ENCODE measurements around the gene GHDC.
"Not testable (repeated sequence)": the region's sequence is repeated elsewhere in the genome, so short reads cannot be mapped to it uniquely, and the experiment has no call there.

Gene GHDC

DNA sequence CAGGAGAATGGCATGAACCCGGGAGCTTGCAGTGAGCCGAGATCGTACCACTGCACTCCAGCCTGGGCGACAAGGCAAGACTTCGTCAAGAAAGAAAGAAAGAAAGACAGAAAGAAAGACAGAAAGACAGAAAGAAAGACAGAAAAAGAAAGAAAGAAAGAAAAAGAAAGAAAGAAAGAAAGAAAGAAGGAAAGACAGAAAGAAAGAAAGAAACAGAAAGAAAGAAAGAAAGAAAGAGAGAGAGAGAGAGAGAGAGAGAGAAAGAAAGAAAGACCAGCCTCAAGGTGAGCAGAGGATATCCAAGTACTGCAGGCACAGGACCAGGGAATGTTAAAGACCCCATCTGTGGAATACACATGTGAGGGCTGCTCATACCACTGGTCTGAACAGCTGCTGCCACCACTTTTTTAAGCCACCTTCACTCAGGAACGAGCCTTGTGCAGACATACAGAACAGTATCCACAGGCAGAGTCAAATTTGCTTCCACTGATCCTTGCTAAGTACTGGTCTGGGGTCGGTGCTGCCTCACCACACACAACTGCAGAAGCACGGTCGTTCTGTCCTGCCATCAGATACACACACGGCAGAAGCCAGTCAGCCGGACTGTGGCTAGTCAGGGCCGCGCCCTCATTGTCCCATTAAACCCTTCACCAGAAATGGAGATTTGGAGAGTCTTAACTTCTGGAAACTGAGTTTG, 47.2 kb downstream of the GHDC start:
- DNase-seq = no peak

DNA sequence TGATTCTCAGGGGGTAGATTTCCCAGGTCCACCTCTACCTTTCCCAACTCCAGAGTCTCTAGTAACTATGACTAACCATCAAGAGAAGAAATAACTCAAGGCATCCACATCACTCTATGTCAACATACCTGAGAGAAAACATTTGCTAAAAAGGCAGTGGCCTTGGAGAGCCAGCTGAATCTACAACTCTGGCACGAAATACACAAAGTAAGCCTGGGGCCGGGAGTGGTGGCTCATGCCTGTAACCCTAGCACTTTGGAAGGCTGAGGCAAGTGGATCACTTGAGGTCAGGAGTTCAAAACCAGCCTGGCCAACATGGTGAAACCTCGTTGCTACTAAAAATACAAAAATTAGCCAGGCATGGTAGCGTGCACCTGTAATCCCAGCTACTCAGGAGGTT, 51.2 kb downstream of the GHDC start:
- DNase-seq = not testable (repeated sequence)

DNA sequence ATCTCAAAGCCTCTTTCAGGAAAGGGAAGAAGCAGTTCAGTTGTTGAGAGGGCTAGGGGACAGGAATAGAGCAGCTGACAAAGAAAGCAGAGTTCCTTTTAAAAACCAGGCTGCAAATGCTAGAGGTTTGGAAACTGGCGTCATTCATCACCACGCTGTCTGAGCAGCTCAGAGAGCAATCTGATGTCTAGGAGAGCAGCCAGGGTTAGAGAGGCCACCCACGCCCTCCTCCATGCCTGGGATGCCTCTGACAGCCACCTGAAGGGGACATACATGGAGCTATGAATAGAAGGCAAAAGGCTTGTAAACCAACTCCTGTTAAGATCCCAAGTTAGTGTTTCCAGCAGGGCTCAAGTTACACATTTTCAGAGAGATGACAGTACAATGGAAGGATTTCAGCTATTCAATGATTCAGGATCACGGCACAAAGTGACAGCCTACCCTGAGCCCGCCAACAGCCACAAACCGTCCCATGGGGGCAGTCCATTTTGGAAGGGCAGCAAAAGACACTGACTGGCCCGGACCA, 51.9 kb downstream of the GHDC start:
- no peak for DNase-seq

DNA sequence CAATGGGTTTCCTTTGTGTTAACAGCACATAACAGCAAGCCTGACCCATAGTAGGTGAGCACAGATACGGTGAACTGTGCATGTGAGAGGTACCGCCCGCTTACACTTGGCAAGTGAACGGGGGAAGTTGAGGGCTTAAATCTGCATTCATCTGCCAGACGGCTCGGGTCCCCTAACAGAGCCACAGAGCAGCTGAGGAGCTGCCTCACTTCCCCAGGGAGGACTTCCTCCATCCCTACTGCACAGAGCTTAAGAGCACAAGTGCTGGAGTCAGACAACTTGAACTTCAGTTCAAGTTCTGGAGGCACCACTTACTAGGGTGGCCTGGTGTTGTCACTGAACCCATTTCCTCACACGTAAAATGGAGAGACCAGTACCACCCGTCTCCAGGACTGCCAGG, 52.9 kb downstream of the GHDC start:
- no peak for DNase-seq

DNA sequence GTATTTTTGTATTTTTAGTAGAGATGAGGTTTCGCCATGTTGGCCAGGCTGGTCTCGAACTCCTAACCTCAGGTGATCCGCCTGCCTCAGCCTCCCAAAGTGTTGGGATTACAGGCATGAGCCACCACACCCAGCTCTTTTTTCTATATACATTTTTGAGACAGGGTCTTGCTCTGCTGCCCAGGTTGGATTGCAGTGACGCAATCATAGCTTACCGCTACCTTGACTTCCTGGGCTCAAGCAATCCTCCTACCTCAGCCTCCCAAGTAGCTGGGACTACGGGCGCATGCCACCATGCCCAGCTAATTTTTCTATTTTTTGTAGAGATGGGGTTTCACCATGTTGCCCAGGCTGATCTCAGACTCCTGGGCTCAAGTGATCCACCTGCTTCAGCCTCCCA, 53.6 kb downstream of the GHDC start:
- not testable (repeated sequence) for DNase-seq

Data from DMS53 (cell line).